SU-DHL-6 (cell line): ENCODE measurements around the gene UBQLN3.

Experiments used
- H2AFZ ChIP-seq: fragments of 200-600 bp; sonication (generic); 2 replicates; pipeline ENCODE4 v1.6.1; 2014; ENCODE audit warnings: low read depth, mild to moderate bottlenecking, moderate library complexity, mixed read lengths, antibody characterized with exemption, low read length; ENCODE audit not compliant: severe bottlenecking
- H3F3A ChIP-seq: fragments of 200-600 bp; shearing (Covaris generic); 2 replicates; pipeline ENCODE4 v1.6.0; 2016; ENCODE audit warnings: antibody characterized with exemption, mild to moderate bottlenecking; ENCODE audit not compliant: insufficient read depth
- H3K27ac ChIP-seq: fragments of 200-600 bp; sonication (generic); 2 replicates; pipeline ENCODE4 v1.5.1; 2016; ENCODE audit warnings: low read depth, mild to moderate bottlenecking, low read length, moderate library complexity, mixed read lengths
- H3K27me3 ChIP-seq: fragments of 200-600 bp; sonication (generic), shearing (Covaris generic); 2 replicates; pipeline ENCODE4 v1.6.0; 2014; ENCODE audit warnings: mild to moderate bottlenecking, low read length
- H3K36me3 ChIP-seq: fragments of 200-600 bp; sonication (generic); 2 replicates; pipeline ENCODE4 v1.6.1; 2014; ENCODE audit warnings: mild to moderate bottlenecking, low read length, mixed read lengths
- H3K4me2 ChIP-seq: fragments of 300-600, 200-600 bp; shearing (Covaris generic), sonication (generic); 2 replicates; pipeline ENCODE4 v1.6.0; 2014; ENCODE audit warnings: low read length, low read depth, mild to moderate bottlenecking; ENCODE audit not compliant: poor library complexity, severe bottlenecking
- H3K4me3 ChIP-seq: fragments of 200-600 bp; sonication (generic); 2 replicates; pipeline ENCODE4 v1.5.1; 2014; ENCODE audit warnings: antibody characterized with exemption, low read length, mild to moderate bottlenecking, mixed read lengths; ENCODE audit not compliant: insufficient read depth, poor library complexity, severe bottlenecking
- H3K79me2 ChIP-seq: fragments of 200-600 bp; sonication (generic); 2 replicates; pipeline ENCODE4 v1.6.1; 2014; ENCODE audit warnings: mild to moderate bottlenecking, low read length, moderate library complexity; ENCODE audit not compliant: insufficient read depth
- H3K9ac ChIP-seq: fragments of 200-600 bp; sonication (generic); 2 replicates; pipeline ENCODE4 v1.7.0; 2014; ENCODE audit warnings: mild to moderate bottlenecking, low read length
- H3K9me2 ChIP-seq: fragments of 200-600 bp; sonication (generic); replicated peaks from 2 replicates; pipeline ENCODE4 v1.6.1; 2014; ENCODE audit warnings: low read length; ENCODE audit not compliant: insufficient read depth
- H3K9me3 ChIP-seq: fragments of 200-600 bp; sonication (generic); 2 replicates; pipeline ENCODE4 v1.6.1; 2014; ENCODE audit warnings: low read length, mixed read lengths; ENCODE audit not compliant: insufficient read depth
- H4K20me1 ChIP-seq: fragments of 200-600 bp; sonication (generic); 2 replicates; pipeline ENCODE4 v1.6.1; 2014; ENCODE audit warnings: low read depth, mild to moderate bottlenecking, antibody characterized with exemption, low read length, moderate library complexity, mixed read lengths
- EZH2phosphoT487 ChIP-seq: fragments of 200-600 bp; sonication (generic), shearing (Covaris generic); conservative IDR thresholded peaks from 2 replicates; pipeline ENCODE4 v1.6.1; 2018; ENCODE audit warnings: mild to moderate bottlenecking, antibody characterized with exemption, low read length, moderate library complexity, mixed read lengths
- TF ChIP-seq, protein P1 (sequence below): fragments of 200-600 bp; sonication (generic); IDR thresholded peaks from one replicate; pipeline ENCODE4 v1.5.1; 2017; ENCODE audit warnings: antibody characterized with exemption, mild to moderate bottlenecking, low read length, moderate library complexity; ENCODE audit not compliant: insufficient read depth, poor library complexity, severe bottlenecking

The UBQLN3 gene

DNA sequence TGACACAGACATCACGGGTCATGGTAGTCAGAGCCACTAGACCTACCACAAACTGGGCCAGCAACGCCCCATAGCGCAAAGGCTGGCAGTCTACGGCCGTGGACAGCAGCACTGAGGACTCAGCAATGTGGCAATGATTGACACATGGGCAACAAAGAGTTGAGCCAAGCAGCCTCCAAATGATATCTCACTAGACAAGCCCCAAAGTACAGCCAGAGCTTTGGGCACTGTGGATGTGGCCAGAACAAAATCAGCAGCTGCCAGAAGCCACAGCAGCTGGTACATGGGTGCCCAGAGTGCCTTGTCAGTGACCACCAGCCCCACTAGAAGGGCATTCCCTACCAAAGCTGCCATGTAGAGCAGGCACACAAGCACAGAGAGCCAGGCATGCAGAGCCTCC is 18.0 kb upstream of the UBQLN3 start:
- H3K79me2 ChIP-seq: no peaks in the 10 kb centered on the region
- H3K9ac ChIP-seq: no peak overlapping the region
- H3K4me3 ChIP-seq: no peak overlapping the region
- H3K9me3 ChIP-seq: no peaks in the 10 kb centered on the region
- H3K27me3 ChIP-seq: no peaks in the 10 kb centered on the region
- H4K20me1 ChIP-seq: no peaks in the 10 kb centered on the region
- H3K4me2 ChIP-seq: no peak overlapping the region
- no peak for TF ChIP-seq EZH2phosphoT487
- TF ChIP-seq, protein P1, sequence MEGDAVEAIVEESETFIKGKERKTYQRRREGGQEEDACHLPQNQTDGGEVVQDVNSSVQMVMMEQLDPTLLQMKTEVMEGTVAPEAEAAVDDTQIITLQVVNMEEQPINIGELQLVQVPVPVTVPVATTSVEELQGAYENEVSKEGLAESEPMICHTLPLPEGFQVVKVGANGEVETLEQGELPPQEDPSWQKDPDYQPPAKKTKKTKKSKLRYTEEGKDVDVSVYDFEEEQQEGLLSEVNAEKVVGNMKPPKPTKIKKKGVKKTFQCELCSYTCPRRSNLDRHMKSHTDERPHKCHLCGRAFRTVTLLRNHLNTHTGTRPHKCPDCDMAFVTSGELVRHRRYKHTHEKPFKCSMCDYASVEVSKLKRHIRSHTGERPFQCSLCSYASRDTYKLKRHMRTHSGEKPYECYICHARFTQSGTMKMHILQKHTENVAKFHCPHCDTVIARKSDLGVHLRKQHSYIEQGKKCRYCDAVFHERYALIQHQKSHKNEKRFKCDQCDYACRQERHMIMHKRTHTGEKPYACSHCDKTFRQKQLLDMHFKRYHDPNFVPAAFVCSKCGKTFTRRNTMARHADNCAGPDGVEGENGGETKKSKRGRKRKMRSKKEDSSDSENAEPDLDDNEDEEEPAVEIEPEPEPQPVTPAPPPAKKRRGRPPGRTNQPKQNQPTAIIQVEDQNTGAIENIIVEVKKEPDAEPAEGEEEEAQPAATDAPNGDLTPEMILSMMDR: no peak
- no peaks in the 10 kb centered on the region for H3K9me2 ChIP-seq
- H3K36me3 ChIP-seq: no peaks in the 10 kb centered on the region
- no peaks in the 10 kb centered on the region for H3F3A ChIP-seq
- H2AFZ ChIP-seq: no peak overlapping the region
- H3K27ac ChIP-seq: no peak overlapping the region

DNA sequence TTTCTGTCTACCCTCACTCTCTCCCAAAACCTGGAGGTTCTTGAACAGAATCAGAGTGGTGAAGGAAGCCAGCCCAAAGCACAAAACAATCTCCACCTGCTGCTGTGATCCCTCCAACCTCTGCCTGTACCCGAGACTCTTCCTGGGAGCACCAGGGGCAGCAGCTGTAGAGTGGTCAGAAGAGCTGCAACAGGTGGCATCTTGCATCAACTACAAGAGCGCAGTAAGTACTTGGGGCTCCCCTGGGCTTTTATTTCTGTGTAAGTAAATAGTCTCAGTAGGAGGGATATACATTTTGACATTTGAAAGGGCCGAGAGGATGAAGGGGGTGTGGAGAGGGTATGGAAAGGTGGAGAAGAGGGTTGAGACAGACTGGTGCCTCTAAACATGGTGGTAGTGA is 15.0 kb upstream of the UBQLN3 start:
- no peak overlapping the region for H2AFZ ChIP-seq
- TF ChIP-seq, protein P1: no peak
- no peaks in the 10 kb centered on the region for H3K36me3 ChIP-seq
- H3K27ac ChIP-seq: no peak overlapping the region
- no peak overlapping the region for H3K9ac ChIP-seq
- no peak overlapping the region for H3K4me3 ChIP-seq
- no peaks in the 10 kb centered on the region for H3K79me2 ChIP-seq
- no peaks in the 10 kb centered on the region for H4K20me1 ChIP-seq
- no peaks in the 10 kb centered on the region for H3K9me2 ChIP-seq
- H3F3A ChIP-seq: no peaks in the 10 kb centered on the region
- H3K27me3 ChIP-seq: no peaks in the 10 kb centered on the region
- H3K9me3 ChIP-seq: no peaks in the 10 kb centered on the region
- no peak overlapping the region for H3K4me2 ChIP-seq

DNA sequence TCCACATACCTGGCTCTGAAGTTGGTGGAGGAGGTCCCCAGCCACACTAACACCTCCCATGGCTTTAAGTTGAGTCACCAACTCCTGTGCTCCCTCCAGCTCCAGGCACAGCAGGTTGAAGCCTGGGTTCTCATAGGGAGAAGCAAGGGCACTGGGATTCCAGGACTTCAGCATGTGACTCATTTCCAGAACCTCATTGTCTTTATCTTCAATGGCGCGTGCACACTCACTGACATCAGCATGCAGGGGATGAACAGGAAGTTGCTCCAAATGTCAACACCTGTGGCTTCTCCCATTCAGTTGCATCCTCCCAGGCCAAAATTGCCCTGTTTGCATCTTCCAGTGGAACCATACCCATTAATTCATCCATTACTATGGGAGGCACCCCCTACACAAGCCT is 12.6 kb upstream of the UBQLN3 start:
- Histone ChIP-seq H3K9me3 (no peaks in the 10 kb centered on the region), H4K20me1 (no peaks in the 10 kb centered on the region), H3K9ac (no peak overlapping the region), H3K4me2 (no peak overlapping the region), H3K4me3 (no peak overlapping the region), H3K79me2 (no peaks in the 10 kb centered on the region), H3K27ac (no peak overlapping the region), H3K27me3 (no peaks in the 10 kb centered on the region), H3K9me2 (no peaks in the 10 kb centered on the region), H3K36me3 (no peaks in the 10 kb centered on the region), H2AFZ (no peak overlapping the region), H3F3A (no peaks in the 10 kb centered on the region)
- TF ChIP-seq EZH2phosphoT487: no peak
- TF ChIP-seq, protein P1: no peak

DNA sequence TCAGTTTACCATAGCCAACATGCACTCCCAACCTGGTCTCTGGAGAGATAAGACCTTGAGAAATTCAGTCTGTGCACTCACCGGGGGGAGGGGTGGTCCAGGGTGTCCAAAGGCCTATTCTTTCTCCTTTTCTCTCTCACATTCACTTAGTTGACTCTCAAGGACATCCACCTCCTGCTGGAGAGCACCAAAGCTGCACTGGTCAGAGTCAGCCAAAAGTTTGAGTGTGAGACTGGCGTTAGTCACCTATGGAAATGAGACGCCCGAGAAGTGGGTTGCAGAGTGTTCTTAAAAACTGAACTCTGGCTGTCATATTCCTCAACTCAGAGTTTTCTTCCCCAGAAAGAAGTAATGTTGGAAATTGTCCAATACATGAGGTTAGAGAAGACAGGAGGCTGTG is 11.8 kb upstream of the UBQLN3 start:
- Histone ChIP-seq H2AFZ (no peak overlapping the region), H3K9me3 (no peaks in the 10 kb centered on the region), H3F3A (no peaks in the 10 kb centered on the region), H4K20me1 (no peaks in the 10 kb centered on the region), H3K4me3 (no peak overlapping the region), H3K4me2 (no peak overlapping the region), H3K9me2 (no peaks in the 10 kb centered on the region), H3K27me3 (no peaks in the 10 kb centered on the region), H3K79me2 (no peaks in the 10 kb centered on the region), H3K27ac (no peak overlapping the region), H3K9ac (no peak overlapping the region), H3K36me3 (no peaks in the 10 kb centered on the region)
- TF ChIP-seq EZH2phosphoT487: no peak
- TF ChIP-seq, protein P1: no peak
